Uterus (tissue), 2 donors: Measurements from ENCODE around the gene GPR87.

Experiments
- POLR2A ChIP-seq, 2 donors: fragments of 450-650 bp; IDR thresholded peaks; one replicate each; pipeline ENCODE4 v1.6.1; 2016; ENCODE audit warnings: antibody characterized with exemption in 2 of 2, mild to moderate bottlenecking in 1 of 2, moderate library complexity in 1 of 2
- TF ChIP-seq, protein P1 (sequence below), 4 experiments: fragments of 200-600 bp in 2 of 4; fragments of 450-650 bp in 2 of 4; sonication (generic) in 2 of 4; IDR thresholded peaks; one replicate each; pipeline ENCODE4 v1.5.1; 2016 to 2019; ENCODE audit warnings: antibody characterized with exemption in 4 of 4, mild to moderate bottlenecking in 2 of 4, moderate library complexity in 1 of 4

DNA sequence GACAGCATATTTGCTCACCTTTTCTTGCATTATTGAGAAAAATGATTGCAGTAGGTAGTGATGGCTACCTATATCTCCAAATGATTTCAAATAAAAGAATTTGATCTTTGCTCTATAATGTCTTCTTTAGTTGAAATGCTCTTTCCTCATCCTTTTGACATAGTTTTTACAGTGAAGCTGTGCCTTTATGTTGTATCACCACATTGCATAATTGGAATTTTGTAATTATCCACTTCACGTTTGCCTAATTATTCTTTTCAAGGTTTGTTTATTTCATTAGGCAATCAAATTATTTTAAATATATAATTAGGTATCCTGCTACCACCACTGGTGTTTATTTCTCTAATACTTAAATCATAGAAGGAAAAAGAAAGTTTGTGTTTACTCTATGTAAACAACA lies 34.0 kb upstream of the GPR87 start:
- TF ChIP-seq, protein P1, sequence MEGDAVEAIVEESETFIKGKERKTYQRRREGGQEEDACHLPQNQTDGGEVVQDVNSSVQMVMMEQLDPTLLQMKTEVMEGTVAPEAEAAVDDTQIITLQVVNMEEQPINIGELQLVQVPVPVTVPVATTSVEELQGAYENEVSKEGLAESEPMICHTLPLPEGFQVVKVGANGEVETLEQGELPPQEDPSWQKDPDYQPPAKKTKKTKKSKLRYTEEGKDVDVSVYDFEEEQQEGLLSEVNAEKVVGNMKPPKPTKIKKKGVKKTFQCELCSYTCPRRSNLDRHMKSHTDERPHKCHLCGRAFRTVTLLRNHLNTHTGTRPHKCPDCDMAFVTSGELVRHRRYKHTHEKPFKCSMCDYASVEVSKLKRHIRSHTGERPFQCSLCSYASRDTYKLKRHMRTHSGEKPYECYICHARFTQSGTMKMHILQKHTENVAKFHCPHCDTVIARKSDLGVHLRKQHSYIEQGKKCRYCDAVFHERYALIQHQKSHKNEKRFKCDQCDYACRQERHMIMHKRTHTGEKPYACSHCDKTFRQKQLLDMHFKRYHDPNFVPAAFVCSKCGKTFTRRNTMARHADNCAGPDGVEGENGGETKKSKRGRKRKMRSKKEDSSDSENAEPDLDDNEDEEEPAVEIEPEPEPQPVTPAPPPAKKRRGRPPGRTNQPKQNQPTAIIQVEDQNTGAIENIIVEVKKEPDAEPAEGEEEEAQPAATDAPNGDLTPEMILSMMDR (IDR thresholded peaks at IDR 0.05) = no peak
- no peak for TF ChIP-seq POLR2A (IDR thresholded peaks at IDR 0.05)
